Suppressor macrophage treated with lipopolysaccharide for 1 hour (primary cell): ENCODE measurements around the gene MYL12B.
A peak's percentile ranks its signal among the peaks of the same experiment; 100 is the strongest.
"Not testable (repeated sequence)": the region's sequence is repeated elsewhere in the genome, so short reads cannot be mapped to it uniquely, and the experiment has no call there.

Experiments
- DNase-seq, 3 donors: peaks; one replicate each; pipeline ENCODE4 v3.0.0-alpha.2; 2020 to 2022

MYL12B gene

DNA sequence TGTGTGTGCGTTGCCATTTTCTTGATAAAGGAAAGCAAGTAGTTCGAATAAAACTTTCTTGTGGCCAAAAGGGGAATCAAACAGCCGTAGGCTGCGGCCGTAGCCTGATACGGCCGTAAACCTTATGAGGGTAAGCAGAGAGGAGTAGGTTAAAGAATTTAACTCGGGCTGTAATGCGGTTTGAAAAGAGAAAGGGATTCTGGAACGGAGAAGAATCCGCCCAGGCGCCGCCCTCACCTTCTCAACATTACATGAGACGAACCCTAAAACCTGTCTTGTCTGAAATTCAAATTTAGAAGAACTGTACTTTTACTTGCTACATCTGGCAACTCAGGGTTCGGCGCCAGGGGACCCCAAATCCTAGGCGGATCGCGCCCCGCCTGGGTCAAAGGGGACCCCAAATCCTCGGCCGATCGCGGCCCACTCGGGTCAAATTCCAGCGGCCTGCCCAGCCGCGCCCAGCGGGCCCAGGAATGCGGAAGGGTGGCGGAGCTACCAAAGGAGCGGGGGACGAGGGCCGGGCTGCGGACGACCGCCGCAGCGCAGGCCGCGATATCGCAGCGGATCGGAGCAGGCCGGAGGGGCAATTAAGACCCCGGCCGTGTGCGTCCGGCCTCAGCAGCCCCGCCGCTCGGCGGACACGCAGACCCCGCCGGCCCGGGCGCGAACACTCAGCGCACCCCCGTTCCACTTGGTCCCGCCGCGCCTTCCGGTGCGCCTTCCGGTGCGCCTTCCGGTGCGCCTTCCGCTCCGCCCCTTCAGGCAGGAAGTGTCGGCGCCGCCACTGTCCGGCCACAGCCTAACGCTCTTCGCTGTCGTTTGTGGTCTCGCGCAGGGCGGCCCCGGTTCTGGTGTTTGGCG, at the start of gene MYL12B:
Gene MYL12B, plus strand, starts transcription at position 761 of the 861 bp plus-strand sequence. CDS start 10,766 bp downstream, outside the sequence.
- DNase-seq, result peak; percentile 88 to 95 (median 91)

DNA sequence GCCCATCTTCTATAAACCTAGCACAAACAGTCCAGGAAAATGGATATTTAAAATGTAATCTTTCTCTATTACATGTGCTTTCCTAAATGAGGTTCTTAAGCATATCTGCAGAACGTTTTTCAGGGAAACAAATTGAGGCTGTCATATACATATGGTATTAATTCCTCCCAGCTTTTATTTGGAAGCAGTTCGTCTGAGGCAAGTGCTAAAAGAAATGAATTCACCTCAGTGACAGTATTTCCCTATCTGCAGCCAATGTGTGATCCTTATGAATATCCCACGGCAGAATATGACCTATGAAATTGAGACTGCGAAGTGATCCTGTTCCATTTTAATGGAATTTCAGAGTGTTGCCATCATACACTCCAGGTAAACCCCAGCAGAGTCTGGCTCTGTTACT, 49.3 kb upstream of the MYL12B start:
- DNase-seq, result no peak

DNA sequence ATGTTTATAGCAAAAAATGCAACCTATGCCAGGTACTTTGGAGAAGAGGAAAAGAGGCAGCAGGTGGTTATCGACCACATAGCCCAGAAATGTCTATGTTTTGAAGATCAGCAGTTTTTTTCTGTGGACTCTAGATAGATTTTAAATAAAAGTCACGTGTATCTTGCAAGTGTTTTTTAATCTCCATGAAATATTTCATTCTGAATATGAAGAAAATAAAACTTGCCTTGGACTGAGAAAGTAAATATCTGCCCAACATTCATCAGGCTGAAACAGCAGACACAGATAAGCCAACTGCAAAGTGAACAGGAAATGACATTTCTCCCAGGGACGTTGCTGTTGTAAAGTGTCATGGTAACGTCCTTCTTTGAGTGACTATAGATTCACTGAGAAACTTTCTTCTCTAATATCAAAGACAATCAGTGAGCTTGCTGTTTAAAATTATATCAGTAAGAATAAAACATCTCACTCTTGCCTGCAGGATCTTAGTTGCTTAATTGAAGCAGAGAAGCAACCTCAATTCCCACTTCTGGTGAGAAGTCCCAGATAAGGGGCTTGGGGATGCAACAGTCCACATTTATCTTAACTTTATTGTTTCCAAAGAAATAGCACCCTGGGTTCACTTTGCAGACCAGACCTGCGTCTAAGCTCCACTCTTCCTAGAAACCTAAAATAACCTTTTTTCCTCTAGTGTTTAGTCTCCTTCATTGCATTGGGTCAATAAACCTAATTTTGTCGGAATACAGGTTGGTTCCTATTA, 48.5 kb upstream of the MYL12B start:
- DNase-seq, result no peak

DNA sequence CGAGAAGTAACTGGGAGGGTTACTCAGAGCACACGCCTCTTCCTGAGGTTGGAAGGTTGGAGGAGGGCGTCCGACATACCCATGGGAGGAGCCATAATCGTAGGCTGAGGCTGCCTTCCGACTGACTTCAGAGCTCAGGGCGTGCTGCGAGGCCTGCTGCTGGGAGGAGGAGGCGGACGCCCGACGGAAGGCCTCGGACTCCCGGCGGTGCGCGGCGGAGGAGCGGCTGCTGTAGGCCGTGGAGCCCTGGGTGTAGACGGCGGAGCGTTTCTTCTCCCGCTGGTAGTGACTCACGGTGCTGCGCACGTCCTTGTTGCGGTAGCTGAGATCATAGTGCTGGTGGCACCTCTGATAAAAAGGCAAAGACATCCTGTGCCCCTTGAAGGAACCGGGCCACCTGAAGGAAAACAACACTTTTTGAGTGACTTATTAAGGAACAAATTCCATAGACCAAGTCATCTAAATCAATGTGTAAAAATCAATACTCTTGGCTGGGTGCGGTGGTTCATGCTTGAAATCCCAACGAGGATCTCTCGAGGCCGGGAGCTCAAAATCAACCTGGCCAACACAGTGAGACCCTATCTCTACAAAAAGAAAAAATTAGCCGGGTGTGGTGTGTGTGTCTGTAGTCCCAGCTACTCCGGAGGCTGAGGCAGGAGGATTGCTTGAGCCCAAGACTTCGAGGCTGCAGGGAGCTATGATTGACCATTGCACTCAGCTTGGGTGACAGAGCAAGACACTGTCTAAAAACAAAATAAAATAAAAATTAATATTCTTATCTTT, 46.9 kb upstream of the MYL12B start:
- no peak for DNase-seq

DNA sequence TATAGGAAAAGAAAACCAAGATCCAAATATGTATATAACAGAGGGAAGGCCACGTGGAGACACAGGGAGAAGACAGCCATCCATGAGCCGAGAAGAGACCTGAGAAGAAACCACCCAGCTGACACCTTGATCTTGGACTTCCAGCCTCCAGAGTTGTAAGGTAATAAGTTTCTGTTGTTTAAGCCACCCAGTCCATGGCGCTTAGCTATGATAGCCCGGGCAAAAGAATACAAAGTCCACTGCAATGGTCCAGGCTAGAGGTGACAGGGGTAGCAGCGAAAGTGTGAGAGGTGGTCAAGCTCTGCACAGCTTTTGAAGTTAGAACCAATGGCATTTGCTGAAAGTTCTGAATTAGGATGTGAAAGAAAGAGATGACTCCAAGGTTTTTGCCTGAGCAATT, 44.9 kb upstream of the MYL12B start:
- no peak for DNase-seq

DNA sequence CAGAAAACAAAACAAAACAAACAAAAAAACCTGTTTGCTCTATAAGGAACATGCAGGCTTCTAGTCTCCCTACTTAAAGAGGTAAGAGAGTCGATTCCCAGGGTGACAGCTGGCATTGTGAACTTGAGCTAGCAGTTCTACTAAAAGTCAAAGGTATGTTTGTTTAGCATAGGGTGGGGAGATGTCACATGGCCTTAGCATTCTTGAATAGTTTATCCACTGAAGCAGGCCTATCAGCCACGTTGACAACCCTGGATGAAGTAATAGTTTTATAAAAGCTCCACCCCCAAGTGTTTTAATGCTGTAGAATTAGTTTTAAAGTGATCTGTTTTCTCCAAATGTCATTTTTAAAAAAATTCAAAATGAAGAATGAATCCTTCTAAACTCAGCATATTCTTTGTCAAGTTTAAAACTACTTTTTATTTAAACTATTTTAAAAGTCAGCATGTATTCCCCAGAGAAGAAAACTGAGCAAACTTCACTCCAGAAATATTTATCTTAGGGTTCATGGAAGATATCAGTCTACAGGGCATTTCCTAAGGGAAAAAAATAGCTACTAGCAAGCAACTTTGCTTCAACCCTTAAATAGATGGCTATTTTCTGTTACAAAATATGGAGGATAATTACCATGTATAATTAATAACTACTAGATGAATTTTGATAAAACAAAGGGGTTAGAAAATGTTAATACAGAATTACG, 43.8 kb upstream of the MYL12B start:
- no peak for DNase-seq

DNA sequence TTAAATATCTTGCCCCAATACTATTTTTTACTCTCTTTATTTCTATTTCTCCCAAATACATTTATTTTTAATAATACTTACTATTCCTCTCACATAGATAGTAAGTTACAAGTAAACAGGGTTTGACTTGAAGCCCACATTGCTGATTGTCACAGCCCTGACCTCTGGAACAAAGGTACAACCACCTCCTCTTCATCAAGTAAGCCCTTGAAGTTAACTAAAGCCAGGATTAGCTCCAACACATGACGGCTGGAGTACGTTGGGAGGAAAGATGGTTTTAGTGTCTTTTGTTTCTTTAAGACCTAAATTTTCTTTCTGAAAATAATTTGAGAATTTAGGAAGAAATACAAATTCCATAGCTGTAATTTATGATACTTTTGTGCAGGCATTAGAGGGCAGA, 43.1 kb upstream of the MYL12B start:
- no peak for DNase-seq

DNA sequence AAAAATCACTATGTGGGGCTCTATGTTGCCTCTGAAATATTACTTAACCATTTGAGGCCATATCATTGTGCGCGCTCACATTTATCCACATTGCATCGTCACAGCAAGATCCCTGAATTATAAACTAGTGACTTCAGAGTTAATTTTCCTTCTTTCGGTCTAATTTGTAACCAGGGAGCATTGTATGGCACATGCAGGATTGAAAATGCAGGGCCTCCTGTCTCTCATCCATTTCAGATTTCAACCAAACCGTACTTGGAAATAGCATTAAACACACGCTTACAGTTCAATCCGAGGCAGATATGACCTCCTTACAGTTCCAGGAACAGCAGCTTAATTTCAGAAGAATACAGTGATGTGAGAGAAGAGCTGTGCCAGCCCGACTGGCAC, 42.7 kb upstream of the MYL12B start:
- no peak for DNase-seq

DNA sequence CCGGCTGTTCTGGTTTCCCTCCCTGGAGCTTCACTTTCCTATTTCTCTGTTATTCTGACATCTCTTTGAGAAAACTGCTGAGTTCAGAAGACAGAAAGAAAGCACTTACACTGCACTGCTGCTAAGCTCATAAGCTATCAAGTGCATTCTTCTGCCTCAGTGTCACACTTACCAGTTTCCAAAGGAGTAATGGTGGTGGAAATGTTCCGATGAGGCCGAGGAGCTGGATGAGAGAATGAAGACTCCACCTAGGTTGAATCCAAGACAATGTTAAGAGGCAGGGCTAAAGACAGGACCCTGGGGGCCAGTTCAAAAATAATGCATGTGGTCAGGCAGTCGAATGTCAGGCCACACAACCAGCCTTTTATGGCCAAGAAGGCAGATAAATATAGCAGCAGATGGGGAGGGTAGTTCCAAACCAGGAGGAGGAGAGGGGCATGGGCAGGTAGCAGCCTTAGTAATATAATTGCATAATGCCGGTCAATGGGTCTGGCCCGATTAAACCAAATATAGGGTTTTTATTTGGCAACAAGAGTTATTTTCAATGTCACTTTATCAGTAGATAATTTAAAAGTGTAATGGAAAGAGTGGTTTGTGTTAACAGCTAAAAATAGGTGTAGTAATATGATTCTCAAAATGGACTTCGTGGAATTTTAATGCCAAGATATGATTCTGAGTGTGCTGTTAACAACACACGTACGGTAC, 42.1 kb upstream of the MYL12B start, which contains the start of gene MYOM1:
Gene MYOM1, minus strand, starts transcription at position 338 of the 705 bp plus-strand sequence. CDS start 4,745 bp downstream, outside the sequence.
- no peak for DNase-seq

DNA sequence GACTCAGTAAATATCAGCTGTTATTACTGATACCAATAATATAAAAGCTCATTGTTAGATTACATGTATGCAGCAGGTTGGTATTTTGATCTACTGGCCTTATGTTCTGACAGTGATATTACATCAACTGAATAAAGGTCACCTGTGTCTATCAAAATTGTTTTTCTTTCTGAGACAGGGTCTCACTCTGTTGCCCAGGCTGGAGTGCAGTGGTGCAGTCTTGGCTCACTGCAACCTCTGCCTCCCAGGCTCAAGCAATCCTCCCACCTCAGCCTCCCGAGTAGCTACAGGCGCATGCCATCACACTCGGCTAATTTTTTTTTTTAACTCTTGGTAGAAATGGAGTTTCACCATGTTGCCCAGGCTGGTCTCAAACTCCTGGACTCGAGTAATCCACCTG, 41.1 kb upstream of the MYL12B start:
- not testable (repeated sequence) for DNase-seq

DNA sequence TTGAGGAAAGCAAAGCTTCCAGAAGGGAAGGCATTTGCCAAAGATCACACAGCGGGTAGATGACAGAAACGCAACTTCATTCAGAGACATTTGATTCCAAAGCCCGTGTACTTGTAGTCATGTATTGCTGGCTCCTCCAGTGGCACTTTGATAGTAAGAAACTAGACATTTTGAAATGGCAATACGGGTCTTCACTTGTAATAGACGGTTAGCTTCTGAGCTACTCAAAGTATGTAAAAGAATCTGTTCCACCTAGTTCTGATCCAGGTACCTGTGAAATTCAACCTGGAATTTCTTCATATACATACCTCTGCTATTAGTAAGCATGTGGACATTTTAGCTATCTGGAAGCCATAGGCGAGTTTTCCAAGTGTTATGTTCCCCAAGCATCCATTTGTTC, 40.4 kb upstream of the MYL12B start:
- DNase-seq, result no peak

DNA sequence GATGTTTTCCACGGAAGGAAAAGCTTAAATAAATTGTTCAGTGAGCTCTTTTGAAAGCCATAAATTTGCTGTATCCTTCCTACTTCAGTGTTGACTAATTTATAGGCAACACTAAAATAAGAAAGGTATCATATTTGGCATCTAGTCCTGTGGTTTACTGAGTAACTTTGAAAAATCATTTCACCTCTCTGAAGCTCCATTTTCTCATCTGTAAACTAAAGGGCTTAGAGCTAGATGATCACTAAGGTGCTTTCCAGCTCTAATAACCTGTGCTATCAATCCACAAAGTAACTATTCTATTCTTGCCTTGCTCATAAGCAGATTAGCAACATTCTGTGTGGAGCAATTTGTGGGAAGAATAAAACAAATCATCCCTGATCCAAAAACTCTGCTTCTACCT, 38.6 kb upstream of the MYL12B start:
- no peak for DNase-seq

DNA sequence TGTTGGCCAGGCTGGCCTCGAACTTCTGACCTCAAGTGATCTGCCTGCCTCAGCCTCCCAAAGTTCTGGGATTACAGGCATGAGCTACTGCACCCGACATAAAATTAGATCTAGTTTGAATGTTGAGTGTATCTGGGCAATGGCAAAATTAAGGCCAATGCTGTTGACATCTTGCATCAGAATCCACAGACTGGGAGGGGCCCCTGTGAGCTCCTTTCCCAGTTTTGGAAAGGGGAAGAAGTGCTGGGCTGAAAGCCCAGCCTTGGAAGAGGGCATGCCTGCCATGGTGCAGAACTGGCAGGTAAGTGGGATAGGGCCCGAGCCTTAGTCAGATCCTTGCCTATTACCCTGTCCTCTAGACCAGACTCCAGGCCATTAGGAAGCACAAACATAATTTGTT, 37.7 kb upstream of the MYL12B start:
- DNase-seq, result peak in 1 of 3 donors; percentile 4

DNA sequence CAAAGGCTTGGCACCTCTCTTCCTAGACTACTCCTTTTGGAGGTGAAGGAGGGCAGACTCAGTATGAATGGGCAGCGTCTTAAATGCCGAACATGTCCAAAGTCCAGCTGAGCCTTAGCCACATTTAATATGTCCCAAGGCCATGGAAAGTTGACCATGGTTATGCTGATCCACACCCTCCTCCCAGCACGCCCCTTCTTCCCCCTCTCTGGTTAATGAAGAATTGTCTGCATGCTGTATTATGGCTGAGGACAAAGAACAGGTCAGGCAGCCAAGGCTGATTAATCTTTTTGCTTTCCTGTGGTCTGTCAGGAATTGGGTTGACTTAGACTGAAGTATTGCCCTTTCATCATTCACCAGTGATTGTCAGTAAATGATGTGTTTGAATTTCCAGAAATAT, 36.3 kb upstream of the MYL12B start:
- DNase-seq, result no peak

DNA sequence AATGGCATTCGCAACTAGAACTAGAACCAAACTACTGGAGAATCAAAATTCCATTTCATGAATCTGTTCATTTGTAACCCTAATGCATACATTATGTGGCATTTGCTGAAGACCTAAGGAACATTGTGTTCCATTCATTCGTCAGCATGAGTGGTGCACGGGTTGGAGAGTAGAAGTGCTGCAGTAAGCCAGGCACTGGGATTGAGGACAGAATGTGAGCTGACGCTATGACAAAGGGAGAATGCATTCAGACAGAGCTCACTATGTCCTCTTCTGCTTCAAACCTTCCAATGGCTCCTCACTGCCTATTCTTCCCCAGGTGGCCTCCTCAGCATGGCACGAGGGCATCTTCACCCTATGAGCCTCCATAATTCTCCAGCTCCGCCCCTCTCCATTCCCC, 35.9 kb upstream of the MYL12B start:
- no peak for DNase-seq

DNA sequence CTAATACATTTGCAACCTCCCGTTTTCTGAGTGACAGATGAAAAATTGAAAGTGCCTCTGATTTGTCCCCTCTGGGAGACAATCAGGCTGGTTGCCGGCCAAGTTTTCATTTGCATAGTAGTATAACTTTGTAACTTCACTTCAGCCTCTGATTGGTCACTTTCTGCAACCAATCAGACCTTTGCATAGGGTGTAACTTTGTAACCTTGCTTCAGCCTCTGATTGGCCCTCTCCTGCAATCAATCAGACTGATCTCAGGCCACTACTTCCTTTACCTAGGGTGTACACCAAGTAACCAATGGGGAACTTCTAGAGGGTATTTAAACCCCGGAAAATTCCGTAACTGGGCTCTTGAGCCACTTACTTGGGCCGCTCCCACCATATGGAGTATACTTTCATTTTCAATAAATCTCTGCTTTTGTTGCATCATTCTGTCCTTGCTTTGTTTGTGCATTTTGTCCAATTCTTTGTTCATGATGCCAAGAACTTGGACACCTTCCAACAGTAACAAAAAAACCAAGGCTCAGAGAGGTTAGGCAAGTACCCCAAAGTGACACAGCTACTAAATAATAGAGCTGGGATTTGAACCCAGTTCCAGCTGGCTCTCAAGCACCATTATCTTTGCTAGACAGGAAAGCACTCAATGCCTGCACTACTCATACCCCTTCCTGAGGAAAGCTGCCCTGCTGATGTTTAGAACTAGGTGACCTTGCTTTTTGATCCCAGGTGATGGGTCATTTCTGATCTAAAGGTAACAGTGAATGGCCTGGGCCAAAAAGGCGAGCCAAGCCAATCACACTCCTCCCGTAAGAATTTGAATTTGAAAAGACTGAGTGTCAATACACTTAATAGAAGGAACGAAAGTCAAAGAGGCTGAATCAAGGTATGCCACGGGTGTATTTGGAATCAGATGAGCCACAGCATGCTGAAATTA, 31.3 kb upstream of the MYL12B start:
- peak; percentile 5 to 40 (median 27) for DNase-seq

DNA sequence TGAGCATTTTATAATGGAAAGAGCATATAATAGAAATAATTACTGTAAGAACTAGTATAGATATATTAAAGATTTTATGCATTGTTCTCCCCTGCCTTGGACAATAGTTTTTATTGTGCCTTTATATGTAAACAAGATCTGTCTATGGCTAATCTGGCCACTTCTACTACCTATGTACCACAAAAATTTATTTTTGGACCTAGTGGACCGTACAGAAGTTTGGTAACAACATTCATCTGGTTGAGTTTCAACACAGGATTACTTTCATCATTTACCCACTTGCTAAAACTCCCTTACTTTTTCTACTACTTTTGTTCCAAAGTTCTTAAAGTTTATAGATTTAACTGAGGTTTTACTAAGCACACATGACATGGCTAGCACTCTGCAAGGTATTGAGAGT, 28.9 kb upstream of the MYL12B start:
- DNase-seq, result no peak

DNA sequence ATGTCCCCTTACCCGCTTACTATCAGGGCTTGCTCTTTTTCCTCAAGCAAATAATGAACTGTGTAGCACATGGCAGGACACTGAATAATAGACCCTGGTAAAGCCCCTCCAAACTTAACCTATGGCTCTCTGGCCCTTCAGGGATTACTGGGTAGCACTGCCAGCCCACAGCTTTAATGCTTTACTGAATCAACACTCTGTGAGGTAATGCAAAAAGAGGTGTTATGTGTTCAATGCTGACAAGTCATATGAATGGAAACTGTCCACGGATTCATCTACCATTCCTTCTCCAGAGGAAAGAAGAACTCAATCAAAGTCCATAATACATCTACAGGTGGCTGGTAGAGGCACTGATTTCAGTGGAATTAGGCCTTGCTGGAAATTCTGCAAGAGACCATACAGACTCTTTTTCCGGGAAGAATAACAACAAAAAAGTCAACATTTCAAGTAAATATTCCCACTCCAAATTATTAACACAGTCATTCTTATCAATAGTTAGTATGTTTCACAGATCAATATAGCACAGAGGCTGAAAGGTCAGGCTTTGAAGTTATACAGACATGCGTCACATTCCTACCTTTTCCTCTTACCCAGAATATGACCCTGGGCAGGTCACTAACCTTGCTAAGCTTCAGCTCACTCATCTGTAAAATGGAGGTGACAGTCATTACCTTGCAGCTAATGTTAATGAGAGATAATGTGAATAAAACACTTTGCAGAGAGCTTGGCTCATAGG, 28.3 kb upstream of the MYL12B start:
- no peak for DNase-seq

DNA sequence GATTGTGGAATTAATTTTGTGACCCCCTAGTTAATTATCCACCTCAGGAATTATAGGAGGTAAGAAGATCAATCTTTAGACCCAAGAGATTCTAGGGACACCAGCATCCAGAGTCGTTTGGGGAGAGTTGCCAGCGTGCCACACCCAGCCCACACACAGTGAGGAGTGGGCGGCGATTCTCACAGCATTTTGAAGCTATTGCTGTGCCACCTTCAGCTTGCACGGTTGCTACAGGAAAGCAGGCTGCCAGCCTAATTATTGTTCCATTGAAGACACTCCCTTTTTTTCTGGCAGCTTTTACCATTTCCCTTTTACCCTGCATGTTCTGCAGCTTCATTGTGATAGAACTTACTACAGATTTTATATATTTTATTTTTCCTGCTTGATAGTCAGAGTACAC, 27.5 kb upstream of the MYL12B start:
- DNase-seq, result no peak

DNA sequence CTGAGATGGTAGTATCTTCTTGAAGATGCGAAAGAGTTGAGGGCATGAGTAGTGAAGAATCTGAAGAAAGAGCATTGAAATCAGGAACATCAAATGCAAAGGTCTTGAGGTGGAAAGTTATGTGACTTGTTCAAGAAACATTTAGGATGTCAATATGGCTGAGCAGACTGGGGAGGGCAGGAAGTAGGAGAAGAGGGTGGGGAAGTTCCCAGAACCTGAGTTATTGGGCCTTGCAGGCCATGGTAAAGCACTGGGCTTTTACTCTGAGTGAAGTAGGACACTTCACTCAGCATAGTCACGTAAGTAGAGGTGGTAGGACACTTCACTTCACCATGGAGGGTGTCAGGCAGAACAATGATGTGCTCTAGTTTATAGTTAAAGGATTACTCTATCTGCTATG, 26.1 kb upstream of the MYL12B start:
- DNase-seq, result peak; percentile 26 to 40 (median 29)
